CD4-positive, alpha-beta T cell (primary cell): ENCODE results near the gene USP6NL. TPM values are rescaled to one million over a fixed set of nuclear protein-coding genes. Genes with fewer than 3 reads are reported as not detected.

Source experiments
- ATAC-seq: fragments of 200-7000 bp; cut with Tn5 transposase; one replicate; pipeline ENCODE4 v1.10.0; 2022; ENCODE audit warnings: mild to moderate bottlenecking; ENCODE audit not compliant: poor library complexity
- CTCF ChIA-PET: fragments of 350-600 bp; sonication (Branson Sonifier 250); formaldehyde crosslinking; loops from one replicate; lab custom pipeline; 2021; ENCODE audit warnings: antibody characterized with exemption, inconsistent platforms; lab: Charles Lee
- POLR2A ChIA-PET: fragments of 350-600 bp; sonication (Branson Sonifier 250); formaldehyde crosslinking; loops from one replicate; lab custom pipeline; 2021; ENCODE audit warnings: antibody characterized with exemption, inconsistent platforms; lab: Charles Lee
- DNase-seq, 14 experiments: peaks; one replicate each; pipeline ENCODE4 v3.0.0-alpha.2; 2013 to 2020; ENCODE audit warnings: mixed read lengths in 2 of 14
- H3K27ac ChIP-seq, 2 donors: one replicate each; pipeline versions ENCODE4 v1.5.1 to v1.7.0; 2013; ENCODE audit warnings: low read length in 2 of 2, low read depth in 1 of 2, mild to moderate bottlenecking in 1 of 2
- H3K27me3 ChIP-seq, 2 experiments: 1 replicate in 1 of 2; 2 replicates in 1 of 2; pipeline versions ENCODE4 v1.6.1 to v1.7.0; 2013; ENCODE audit warnings: low read length in 2 of 2, control low read depth in 1 of 2, mild to moderate bottlenecking in 1 of 2, moderate library complexity in 1 of 2; ENCODE audit not compliant: insufficient read depth in 2 of 2, control insufficient read depth in 1 of 2
- H3K36me3 ChIP-seq: one replicate; pipeline ENCODE4 v1.6.1; 2013; ENCODE audit warnings: low read length, control low read depth; ENCODE audit not compliant: insufficient read depth
- H3K4me1 ChIP-seq: one replicate; pipeline ENCODE4 v1.6.1; 2013; ENCODE audit warnings: low read length, control low read depth; ENCODE audit not compliant: insufficient read depth
- H3K4me3 ChIP-seq: one replicate; pipeline ENCODE4 v1.5.1; 2013; ENCODE audit warnings: mild to moderate bottlenecking, low read length, moderate library complexity
- H3K9me3 ChIP-seq, 2 experiments: 1 replicate in 1 of 2; 2 replicates in 1 of 2; pipeline versions ENCODE4 v1.6.1 to v1.7.0; 2013; ENCODE audit warnings: low read length in 2 of 2, mild to moderate bottlenecking in 2 of 2, control low read depth in 1 of 2, moderate library complexity in 1 of 2; ENCODE audit not compliant: control insufficient read depth in 1 of 2, insufficient read depth in 1 of 2
- H3K27ac Mint-ChIP-seq: one replicate; pipeline ENCODE4 v1.8.0; 2020; ENCODE audit warnings: mixed read lengths
- H3K27me3 Mint-ChIP-seq: one replicate; pipeline ENCODE4 v1.8.0; 2021; ENCODE audit warnings: mixed read lengths
- H3K36me3 Mint-ChIP-seq: one replicate; pipeline ENCODE4 v1.8.0; 2021; ENCODE audit warnings: low read depth, mixed read lengths
- H3K4me1 Mint-ChIP-seq: one replicate; pipeline ENCODE4 v1.8.0; 2021; ENCODE audit warnings: low read depth, mixed read lengths
- H3K4me3 Mint-ChIP-seq: one replicate; pipeline ENCODE4 v1.8.0; 2020; ENCODE audit warnings: mild to moderate bottlenecking, mixed read lengths
- H3K9me3 Mint-ChIP-seq: one replicate; pipeline ENCODE4 v1.8.0; 2020; ENCODE audit warnings: mixed read lengths
- intact Hi-C, 2 experiments: fragments of 100-400 bp; cut with DNase I in 1 of 2; cut with micrococcal nuclease in 1 of 2; formaldehyde crosslinking; loops; one replicate each; pipeline versions ENCODE4 v1.15.1 to v1.9.0; 2023 to 2025; cut with DNase I, micrococcal nuclease
- total RNA-seq, 174 experiments: library from RNA in 2 of 174; stranded (reverse) in 2 of 174; gene quantifications; one replicate each; pipeline ENCODE4 v1.2.3 and lab custom pipeline; 2021 to 2026
- TF ChIP-seq, protein P1 (sequence below): fragments of 200-600 bp; IDR thresholded peaks from one replicate; pipeline ENCODE4 v1.8.0; 2022; ENCODE audit warnings: antibody characterized with exemption, mild to moderate bottlenecking

Gene USP6NL
- total RNA-seq, 2 experiments from 2014 or later = 5.2 to 5.6 TPM

DNA sequence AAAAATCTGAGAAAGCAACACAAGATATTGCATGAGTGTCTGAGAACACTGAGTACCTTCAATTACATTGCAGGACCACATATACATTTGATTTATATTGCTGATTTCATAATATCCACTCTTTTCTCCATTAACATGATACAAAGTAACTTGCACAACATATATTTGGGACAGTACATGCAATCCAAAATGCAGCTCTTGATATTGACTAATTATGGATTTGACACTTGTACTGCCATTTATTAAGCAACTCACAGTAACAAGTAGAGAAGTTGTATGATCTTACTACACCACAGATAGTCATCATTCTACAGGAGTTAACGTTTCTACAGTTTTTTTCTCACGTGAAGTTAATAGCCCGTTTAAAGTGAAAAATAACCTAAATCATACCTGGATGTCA lies 46.7 kb downstream of the USP6NL start:
- Histone ChIP-seq H3K4me1 (no peaks in the 10 kb centered on the region), H3K9me3 (no peaks in the 10 kb centered on the region), H3K27me3 (no peaks in the 10 kb centered on the region), H3K4me3 (no peak overlapping the region), H3K36me3 (no peaks in the 10 kb centered on the region), H3K27ac (no peak overlapping the region)
- no peaks in the 10 kb centered on the region for H3K4me1 Mint-ChIP-seq
- ATAC-seq (no peak), DNase-seq (no peak)
- intact Hi-C loops = no loop called here
- TF ChIP-seq, protein P1, sequence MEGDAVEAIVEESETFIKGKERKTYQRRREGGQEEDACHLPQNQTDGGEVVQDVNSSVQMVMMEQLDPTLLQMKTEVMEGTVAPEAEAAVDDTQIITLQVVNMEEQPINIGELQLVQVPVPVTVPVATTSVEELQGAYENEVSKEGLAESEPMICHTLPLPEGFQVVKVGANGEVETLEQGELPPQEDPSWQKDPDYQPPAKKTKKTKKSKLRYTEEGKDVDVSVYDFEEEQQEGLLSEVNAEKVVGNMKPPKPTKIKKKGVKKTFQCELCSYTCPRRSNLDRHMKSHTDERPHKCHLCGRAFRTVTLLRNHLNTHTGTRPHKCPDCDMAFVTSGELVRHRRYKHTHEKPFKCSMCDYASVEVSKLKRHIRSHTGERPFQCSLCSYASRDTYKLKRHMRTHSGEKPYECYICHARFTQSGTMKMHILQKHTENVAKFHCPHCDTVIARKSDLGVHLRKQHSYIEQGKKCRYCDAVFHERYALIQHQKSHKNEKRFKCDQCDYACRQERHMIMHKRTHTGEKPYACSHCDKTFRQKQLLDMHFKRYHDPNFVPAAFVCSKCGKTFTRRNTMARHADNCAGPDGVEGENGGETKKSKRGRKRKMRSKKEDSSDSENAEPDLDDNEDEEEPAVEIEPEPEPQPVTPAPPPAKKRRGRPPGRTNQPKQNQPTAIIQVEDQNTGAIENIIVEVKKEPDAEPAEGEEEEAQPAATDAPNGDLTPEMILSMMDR = no peak
- no peaks in the 10 kb centered on the region for H3K36me3 Mint-ChIP-seq
- ChIA-PET POLR2A (no interaction called here), CTCF (no interaction called here)
- no peak overlapping the region for H3K27ac Mint-ChIP-seq
- H3K27me3 Mint-ChIP-seq = no peaks in the 10 kb centered on the region
- H3K4me3 Mint-ChIP-seq = no peak overlapping the region
- H3K9me3 Mint-ChIP-seq = peaks cover 2% of the 10 kb centered on the region

- Mint-ChIP-seq H3K9me3 (peaks cover 2% of the 10 kb centered on the region), H3K27me3 (no peaks in the 10 kb centered on the region), H3K27ac (no peak overlapping the region), H3K4me3 (no peak overlapping the region), H3K36me3 (no peaks in the 10 kb centered on the region), H3K4me1 (no peaks in the 10 kb centered on the region)
- no peaks in the 10 kb centered on the region for H3K36me3 ChIP-seq
- ChIA-PET CTCF (no interaction called here), POLR2A (no interaction called here)
- no peaks in the 10 kb centered on the region for H3K4me1 ChIP-seq
- DNase-seq = no peak
- no peaks in the 10 kb centered on the region for H3K27me3 ChIP-seq
- TF ChIP-seq, protein P1 = no peak
- intact Hi-C loops = no loop called here
- no peaks in the 10 kb centered on the region for H3K9me3 ChIP-seq
- no peak overlapping the region for H3K4me3 ChIP-seq
- H3K27ac ChIP-seq = no peak overlapping the region
- no peak for ATAC-seq
These were observed 47.5 kb downstream of the USP6NL start for GRCh38 chr10:11563936-11564335.

DNA sequence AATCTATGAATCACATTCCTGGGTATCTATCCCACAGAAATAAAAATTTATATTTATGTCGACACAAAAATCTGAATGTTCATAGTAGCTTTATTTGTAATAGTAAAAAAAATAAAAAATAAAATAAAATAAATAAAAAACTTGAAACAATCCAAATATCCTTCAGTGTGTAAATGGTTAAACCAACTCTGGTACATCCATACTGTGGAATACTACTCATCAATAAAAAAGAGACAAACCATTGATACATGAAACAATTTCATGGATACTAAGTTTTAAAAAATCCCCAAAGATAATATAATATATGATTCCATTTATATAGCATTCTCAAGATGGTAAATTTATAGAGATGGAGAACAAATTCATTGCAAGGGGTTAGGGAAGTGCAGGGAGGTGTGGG lies 48.6 kb downstream of the USP6NL start:
- Histone ChIP-seq H3K36me3 (no peaks in the 10 kb centered on the region), H3K27me3 (no peaks in the 10 kb centered on the region), H3K9me3 (no peaks in the 10 kb centered on the region), H3K4me3 (no peak overlapping the region), H3K4me1 (no peaks in the 10 kb centered on the region), H3K27ac (no peak overlapping the region)
- intact Hi-C loops = no loop called here
- no peak overlapping the region for H3K4me3 Mint-ChIP-seq
- no peak overlapping the region for H3K27ac Mint-ChIP-seq
- H3K4me1 Mint-ChIP-seq = no peaks in the 10 kb centered on the region
- no peaks in the 10 kb centered on the region for H3K36me3 Mint-ChIP-seq
- DNase-seq (no peak), ATAC-seq (no peak)
- POLR2A ChIA-PET = no interaction called here
- CTCF ChIA-PET = no interaction called here
- H3K27me3 Mint-ChIP-seq = no peaks in the 10 kb centered on the region
- TF ChIP-seq, protein P1 = no peak
- no peaks in the 10 kb centered on the region for H3K9me3 Mint-ChIP-seq
